IMR-90 (cell line): ENCODE results near the gene PIK3CG. TPM values are rescaled to one million over a fixed set of nuclear protein-coding genes. Genes with fewer than 3 reads are reported as not detected.

Source experiments
- ATAC-seq: fragments of 200-7000 bp; cut with Tn5 transposase; 2 replicates; pipeline ENCODE4 v1.9.1; 2020; ENCODE audit warnings: low read depth, mild to moderate bottlenecking, moderate library complexity
- BruUV-seq: library from RNA; stranded (reverse); fragments of 400-500 nt; replicated peaks from 2 replicates; lab custom pipeline; 2021; lab: Mats Ljungman, UMichigan
- CTCF ChIA-PET: fragments of 300-600 bp; formaldehyde crosslinking; extraction: SDS; loops from one replicate; lab custom pipeline; 2021; ENCODE audit warnings: antibody characterized with exemption; lab: Yijun Ruan, JAX
- POLR2A ChIA-PET: fragments of 300-600 bp; sonication (Branson Sonifier 250); formaldehyde crosslinking; loops from one replicate; lab custom pipeline; 2022; ENCODE audit warnings: antibody characterized with exemption; ENCODE audit not compliant: unreplicated experiment; lab: Charles Lee
- DNase-seq: peaks from one replicate; pipeline ENCODE4 v3.0.0; 2013
- H2AFZ ChIP-seq: replicated peaks from 2 replicates; pipeline ENCODE3; 2013; ENCODE audit warnings: low read length, mild to moderate bottlenecking; ENCODE audit not compliant: poor library complexity
- H2AK5ac ChIP-seq: 2 replicates; pipeline ENCODE4 v1.6.1; 2013; ENCODE audit warnings: low read depth, low read length, inconsistent platforms
- H2AK9ac ChIP-seq: replicated peaks from 2 replicates; pipeline ENCODE3; 2013; ENCODE audit warnings: mild to moderate bottlenecking, low read depth, low read length, moderate library complexity; ENCODE audit not compliant: poor library complexity
- H2BK120ac ChIP-seq: 2 replicates; pipeline ENCODE4 v1.6.1; 2013; ENCODE audit warnings: low read depth, low read length, inconsistent platforms
- H2BK15ac ChIP-seq: 3 replicates; pipeline ENCODE4 v1.6.1; 2013; ENCODE audit warnings: low read depth, low read length, inconsistent platforms
- H2BK20ac ChIP-seq: 2 replicates; pipeline ENCODE4 v1.6.1; 2013; ENCODE audit warnings: low read depth, mild to moderate bottlenecking, inconsistent platforms, low read length, moderate library complexity
- H2BK5ac ChIP-seq: 2 replicates; pipeline ENCODE4 v1.6.1; 2013; ENCODE audit warnings: mild to moderate bottlenecking, low read depth, low read length, inconsistent platforms; ENCODE audit not compliant: poor library complexity, severe bottlenecking
- H3K14ac ChIP-seq: replicated peaks from 2 replicates; pipeline ENCODE4 v1.6.1; 2013; ENCODE audit warnings: low read depth, low read length, inconsistent platforms
- H3K18ac ChIP-seq: 2 replicates; pipeline ENCODE4 v1.6.1; 2013; ENCODE audit warnings: low read depth, low read length, control low read depth
- H3K23ac ChIP-seq: 2 replicates; pipeline ENCODE4 v1.6.1; 2013; ENCODE audit warnings: low read depth, low read length, inconsistent platforms
- H3K27ac ChIP-seq: 2 replicates; pipeline ENCODE4 v1.5.1; 2013; ENCODE audit warnings: mild to moderate bottlenecking, control low read depth, low read length; ENCODE audit not compliant: insufficient read depth
- H3K27me3 ChIP-seq: 2 replicates; pipeline ENCODE4 v1.6.1; 2013; ENCODE audit warnings: low read length; ENCODE audit not compliant: control insufficient read depth, insufficient read depth
- H3K36me3 ChIP-seq: 2 replicates; pipeline ENCODE4 v1.6.1; 2013; ENCODE audit warnings: low read length, mixed read lengths; ENCODE audit not compliant: control insufficient read depth, insufficient read depth
- H3K4ac ChIP-seq: 2 replicates; pipeline ENCODE4 v1.6.1; 2013; ENCODE audit warnings: low read depth, low read length, inconsistent platforms
- H3K4me1 ChIP-seq: 2 replicates; pipeline ENCODE4 v1.6.1; 2013; ENCODE audit warnings: low read length, mixed read lengths; ENCODE audit not compliant: control insufficient read depth, insufficient read depth
- H3K4me2 ChIP-seq: 2 replicates; pipeline ENCODE4 v1.6.1; 2013; ENCODE audit warnings: low read depth, mild to moderate bottlenecking, control low read depth, low read length, moderate library complexity
- H3K4me3 ChIP-seq: 2 replicates; pipeline ENCODE4 v1.5.1; 2013; ENCODE audit warnings: low read depth, mild to moderate bottlenecking, control low read depth, low read length, moderate library complexity; ENCODE audit not compliant: insufficient read depth
- H3K56ac ChIP-seq: 2 replicates; pipeline ENCODE4 v1.6.1; 2013; ENCODE audit warnings: low read length, inconsistent platforms; ENCODE audit not compliant: insufficient read depth; ENCODE audit errors: extremely low read depth
- H3K79me1 ChIP-seq, 2 experiments: 2 replicates each; pipeline ENCODE4 v1.6.1; 2013; ENCODE audit warnings: low read length in 2 of 2, inconsistent platforms in 1 of 2, low read depth in 1 of 2
- H3K9ac ChIP-seq: 2 replicates; pipeline ENCODE4 v1.6.1; 2013; ENCODE audit warnings: low read depth, low read length, control low read depth
- H3K9me1 ChIP-seq: 2 replicates; pipeline ENCODE4 v1.6.1; 2013; ENCODE audit warnings: low read length, inconsistent platforms; ENCODE audit not compliant: insufficient read depth
- H3K9me3 ChIP-seq: 2 replicates; pipeline ENCODE4 v1.6.1; 2013; ENCODE audit warnings: low read length; ENCODE audit not compliant: control insufficient read depth, insufficient read depth
- H4K20me1 ChIP-seq: 2 replicates; pipeline ENCODE4 v1.6.1; 2013; ENCODE audit warnings: low read length, inconsistent platforms; ENCODE audit not compliant: insufficient read depth
- H4K5ac ChIP-seq: 2 replicates; pipeline ENCODE4 v1.6.1; 2013; ENCODE audit warnings: mild to moderate bottlenecking, low read depth, low read length, control low read depth
- H4K8ac ChIP-seq, 2 experiments: 2 replicates each; pipeline ENCODE4 v1.6.1; 2013; ENCODE audit warnings: low read depth in 2 of 2, low read length in 2 of 2, control low read depth in 1 of 2, inconsistent platforms in 1 of 2
- H4K91ac ChIP-seq: 2 replicates; pipeline ENCODE4 v1.6.1; 2013; ENCODE audit warnings: low read depth, low read length, inconsistent platforms; ENCODE audit not compliant: insufficient read depth
- BHLHE40 ChIP-seq: fragments of 150-350 bp; IDR thresholded peaks from 2 replicates; pipeline ENCODE4 v1.6.1; 2016; ENCODE audit warnings: mild to moderate bottlenecking, low read depth, low read length
- CEBPB ChIP-seq: IDR thresholded peaks from 2 replicates; pipeline ENCODE4 v1.6.1; 2012; ENCODE audit warnings: low read depth, low read length, improper control_type of control experiment
- FOS ChIP-seq: fragments of 150-350 bp; IDR thresholded peaks from 2 replicates; pipeline ENCODE4 v1.6.1; 2016; ENCODE audit warnings: low read depth, low read length
- MAFK ChIP-seq: IDR thresholded peaks from 2 replicates; pipeline ENCODE4 v1.6.1; 2012; ENCODE audit warnings: low read depth, low read length, improper control_type of control experiment
- MAZ ChIP-seq: IDR thresholded peaks from 2 replicates; pipeline ENCODE4 v1.6.1; 2012; ENCODE audit warnings: low read depth, mild to moderate bottlenecking, low read length, improper control_type of control experiment, moderate library complexity, borderline replicate concordance
- MXI1 ChIP-seq: IDR thresholded peaks from 2 replicates; pipeline ENCODE4 v1.6.1; 2012; ENCODE audit warnings: low read depth, mild to moderate bottlenecking, low read length, moderate library complexity, borderline replicate concordance
- POLR2A ChIP-seq: IDR thresholded peaks from 2 replicates; pipeline ENCODE4 v1.6.1; 2012; ENCODE audit warnings: mild to moderate bottlenecking, low read depth, low read length
- RAD21 ChIP-seq: IDR thresholded peaks from 2 replicates; pipeline ENCODE4 v1.6.1; 2012; ENCODE audit warnings: low read length, improper control_type of control experiment
- RCOR1 ChIP-seq: IDR thresholded peaks from 2 replicates; pipeline ENCODE4 v1.6.1; 2012; ENCODE audit warnings: mild to moderate bottlenecking, low read length, improper control_type of control experiment; ENCODE audit not compliant: insufficient replicate concordance
- RFX5 ChIP-seq: IDR thresholded peaks from 2 replicates; pipeline ENCODE4 v1.8.0; 2012; ENCODE audit warnings: low read depth, mild to moderate bottlenecking, low read length, moderate library complexity
- SMC3 ChIP-seq: fragments of 150-350 bp; IDR thresholded peaks from 2 replicates; pipeline ENCODE4 v1.6.1; 2016; ENCODE audit warnings: low read depth, mild to moderate bottlenecking, antibody characterized with exemption, low read length, moderate library complexity
- WGBS, 2 experiments: methylation state at CpG; one replicate each; pipeline versions ENCODE4 v1.1.5 to v1.1.7; 2013; ENCODE audit warnings: missing lambda C conversion rate in 2 of 2; ENCODE audit not compliant: insufficient read length in 1 of 2; ENCODE audit errors: extremely low coverage in 2 of 2; 5-methylcytosine and 5-hydroxymethylcytosine counted together
- dilution Hi-C: fragments of 300-500 bp; cut with HindIII; formaldehyde crosslinking; loops from one replicate; pipeline ENCODE4 v1.14.3; 2018; ENCODE audit warnings: low sequenced_read_pairs; ENCODE audit not compliant: unreplicated experiment
- in situ Hi-C: fragments of 300-500 bp; cut with MboI; formaldehyde crosslinking; loops from 3 replicates; pipeline ENCODE4 v1.14.3; 2019; ENCODE audit warnings: low sequenced_read_pairs, inconsistent platforms, mixed read lengths
- intact Hi-C: fragments of 100-400 bp; cut with micrococcal nuclease; formaldehyde crosslinking; loops from 2 replicates; pipeline ENCODE4 v1.10.0; 2022
- polyA plus RNA-seq, 3 experiments: library from polyadenylated mRNA; depleted of rRNA; stranded (reverse); fragments of >200 nt; gene quantifications; 2 replicates each; pipeline ENCODE4 v1.2.3, GENCODE V29; 2012; ENCODE audit warnings: low replicate concordance in 1 of 3
- total RNA-seq: library from RNA; depleted of rRNA; stranded (reverse); fragments of >200 nt; gene quantifications from 2 replicates; pipeline ENCODE4 v1.2.3, GENCODE V29; 2012
- TF ChIP-seq, protein P1 (sequence below): fragments of 150-350 bp; IDR thresholded peaks from 2 replicates; pipeline ENCODE4 v1.6.1; 2017; ENCODE audit warnings: mild to moderate bottlenecking, antibody characterized with exemption, low read length, low read depth
- TF ChIP-seq, protein P2 (sequence below): fragments of 150-350 bp; IDR thresholded peaks from 2 replicates; pipeline ENCODE4 v1.6.1; 2016; ENCODE audit warnings: low read depth, mild to moderate bottlenecking, low read length, moderate library complexity, borderline replicate concordance
- TF ChIP-seq, protein P3 (sequence below): conservative IDR thresholded peaks from 2 replicates; pipeline ENCODE4 v1.5.1; 2012; ENCODE audit warnings: mild to moderate bottlenecking, low read depth, low read length, improper control_type of control experiment

Gene PIK3CG
- total and polyA plus RNA-seq, 2 of the 4 experiments (the other 2 are of a cell fraction), result under 0.01 TPM; not detected in 1

DNA sequence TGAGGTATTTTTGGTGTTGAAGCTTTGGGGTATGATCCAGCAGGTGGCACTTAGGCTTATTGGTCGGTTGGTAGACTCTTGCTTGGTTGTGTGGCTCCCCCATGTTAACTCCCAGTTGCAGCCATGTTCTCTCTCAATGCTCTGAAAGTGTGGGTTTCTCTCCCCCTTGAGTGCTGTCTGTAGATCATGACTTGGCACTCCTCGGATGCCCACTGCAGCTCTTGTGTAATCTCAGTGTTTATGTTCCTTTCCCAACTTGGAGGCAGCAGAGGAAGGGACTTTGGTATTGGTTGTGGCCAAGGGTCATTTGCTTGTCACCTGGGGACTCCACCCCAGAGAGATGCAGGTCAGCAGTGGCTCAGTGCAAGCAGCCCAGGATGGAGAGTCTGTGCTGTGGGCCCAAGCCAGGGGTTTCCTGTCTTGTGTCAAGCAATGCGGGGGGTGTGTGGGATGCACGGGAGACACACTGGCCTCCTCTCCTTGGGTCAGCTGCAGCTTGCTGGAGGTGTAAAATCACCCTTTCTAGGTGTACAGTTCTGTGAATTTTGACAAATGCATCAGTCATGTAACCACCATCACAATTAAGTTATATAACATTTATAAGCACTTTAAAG lies 36.9 kb downstream of the PIK3CG start:
- Histone ChIP-seq H3K9ac (no peak overlapping the region), H3K79me1 (no peaks in the 10 kb centered on the region), H3K18ac (no peak overlapping the region), H3K4me1 (no peaks in the 10 kb centered on the region), H3K9me3 (no peaks in the 10 kb centered on the region), H2AK9ac (no peak overlapping the region), H3K27me3 (no peaks in the 10 kb centered on the region; the same call in 1 of the 2 replicates), H2BK120ac (no peak overlapping the region), H3K4ac (no peak overlapping the region), H2BK20ac (no peak overlapping the region), H3K27ac (no peak overlapping the region), H2AK5ac (no peak overlapping the region), H2BK5ac (no peak overlapping the region), H3K4me2 (no peak overlapping the region), H4K8ac (no peak overlapping the region), H3K14ac (no peak overlapping the region), H4K5ac (no peak overlapping the region), H2AFZ (no peak overlapping the region), H3K36me3 (no peaks in the 10 kb centered on the region), H3K56ac (no peak overlapping the region), H4K20me1 (no peaks in the 10 kb centered on the region), H3K9me1 (no peaks in the 10 kb centered on the region), H3K23ac (no peak overlapping the region), H4K91ac (no peak overlapping the region), H2BK15ac (no peak overlapping the region), H3K4me3 (no peak overlapping the region)
- dilution Hi-C loops, result no loop called here
- no CpG with 5 or more reads among the region's 4 CpGs for WGBS, 2 experiments
- in situ Hi-C loops, result no loop called here
- POLR2A ChIA-PET, result interaction anchor here (0.7 kb wide), 1 partner anchor 452 kb away, joined by 8 read pairs; no protein-coding TSS in a partner anchor
- intact Hi-C loops, result no loop called here
- ATAC-seq (no peak), DNase-seq (no peak)
- CTCF ChIA-PET, result no interaction called here
- BruUV-seq, result no TSS peak
- TF ChIP-seq, protein P1, sequence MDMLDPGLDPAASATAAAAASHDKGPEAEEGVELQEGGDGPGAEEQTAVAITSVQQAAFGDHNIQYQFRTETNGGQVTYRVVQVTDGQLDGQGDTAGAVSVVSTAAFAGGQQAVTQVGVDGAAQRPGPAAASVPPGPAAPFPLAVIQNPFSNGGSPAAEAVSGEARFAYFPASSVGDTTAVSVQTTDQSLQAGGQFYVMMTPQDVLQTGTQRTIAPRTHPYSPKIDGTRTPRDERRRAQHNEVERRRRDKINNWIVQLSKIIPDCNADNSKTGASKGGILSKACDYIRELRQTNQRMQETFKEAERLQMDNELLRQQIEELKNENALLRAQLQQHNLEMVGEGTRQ, result no peak
- TF ChIP-seq, protein P2, sequence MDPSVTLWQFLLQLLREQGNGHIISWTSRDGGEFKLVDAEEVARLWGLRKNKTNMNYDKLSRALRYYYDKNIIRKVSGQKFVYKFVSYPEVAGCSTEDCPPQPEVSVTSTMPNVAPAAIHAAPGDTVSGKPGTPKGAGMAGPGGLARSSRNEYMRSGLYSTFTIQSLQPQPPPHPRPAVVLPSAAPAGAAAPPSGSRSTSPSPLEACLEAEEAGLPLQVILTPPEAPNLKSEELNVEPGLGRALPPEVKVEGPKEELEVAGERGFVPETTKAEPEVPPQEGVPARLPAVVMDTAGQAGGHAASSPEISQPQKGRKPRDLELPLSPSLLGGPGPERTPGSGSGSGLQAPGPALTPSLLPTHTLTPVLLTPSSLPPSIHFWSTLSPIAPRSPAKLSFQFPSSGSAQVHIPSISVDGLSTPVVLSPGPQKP, result no peak
- TF ChIP-seq, protein P3, sequence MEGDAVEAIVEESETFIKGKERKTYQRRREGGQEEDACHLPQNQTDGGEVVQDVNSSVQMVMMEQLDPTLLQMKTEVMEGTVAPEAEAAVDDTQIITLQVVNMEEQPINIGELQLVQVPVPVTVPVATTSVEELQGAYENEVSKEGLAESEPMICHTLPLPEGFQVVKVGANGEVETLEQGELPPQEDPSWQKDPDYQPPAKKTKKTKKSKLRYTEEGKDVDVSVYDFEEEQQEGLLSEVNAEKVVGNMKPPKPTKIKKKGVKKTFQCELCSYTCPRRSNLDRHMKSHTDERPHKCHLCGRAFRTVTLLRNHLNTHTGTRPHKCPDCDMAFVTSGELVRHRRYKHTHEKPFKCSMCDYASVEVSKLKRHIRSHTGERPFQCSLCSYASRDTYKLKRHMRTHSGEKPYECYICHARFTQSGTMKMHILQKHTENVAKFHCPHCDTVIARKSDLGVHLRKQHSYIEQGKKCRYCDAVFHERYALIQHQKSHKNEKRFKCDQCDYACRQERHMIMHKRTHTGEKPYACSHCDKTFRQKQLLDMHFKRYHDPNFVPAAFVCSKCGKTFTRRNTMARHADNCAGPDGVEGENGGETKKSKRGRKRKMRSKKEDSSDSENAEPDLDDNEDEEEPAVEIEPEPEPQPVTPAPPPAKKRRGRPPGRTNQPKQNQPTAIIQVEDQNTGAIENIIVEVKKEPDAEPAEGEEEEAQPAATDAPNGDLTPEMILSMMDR, result no peak
- no peak for TF ChIP-seq FOS
- no peak for TF ChIP-seq RFX5
- no peak for TF ChIP-seq MAZ
- TF ChIP-seq RCOR1, result no peak
- no peak for TF ChIP-seq CEBPB
- no peak for TF ChIP-seq SMC3
- TF ChIP-seq BHLHE40, result no peak
- TF ChIP-seq MXI1, result no peak
- TF ChIP-seq POLR2A, result no peak
- no peak for TF ChIP-seq MAFK
- TF ChIP-seq RAD21, result no peak
